ENCODE data around the gene TRAPPC8.
"Not testable (repeated sequence)": the region's sequence is repeated elsewhere in the genome, so short reads cannot be mapped to it uniquely, and the experiment has no call there.

DNA sequence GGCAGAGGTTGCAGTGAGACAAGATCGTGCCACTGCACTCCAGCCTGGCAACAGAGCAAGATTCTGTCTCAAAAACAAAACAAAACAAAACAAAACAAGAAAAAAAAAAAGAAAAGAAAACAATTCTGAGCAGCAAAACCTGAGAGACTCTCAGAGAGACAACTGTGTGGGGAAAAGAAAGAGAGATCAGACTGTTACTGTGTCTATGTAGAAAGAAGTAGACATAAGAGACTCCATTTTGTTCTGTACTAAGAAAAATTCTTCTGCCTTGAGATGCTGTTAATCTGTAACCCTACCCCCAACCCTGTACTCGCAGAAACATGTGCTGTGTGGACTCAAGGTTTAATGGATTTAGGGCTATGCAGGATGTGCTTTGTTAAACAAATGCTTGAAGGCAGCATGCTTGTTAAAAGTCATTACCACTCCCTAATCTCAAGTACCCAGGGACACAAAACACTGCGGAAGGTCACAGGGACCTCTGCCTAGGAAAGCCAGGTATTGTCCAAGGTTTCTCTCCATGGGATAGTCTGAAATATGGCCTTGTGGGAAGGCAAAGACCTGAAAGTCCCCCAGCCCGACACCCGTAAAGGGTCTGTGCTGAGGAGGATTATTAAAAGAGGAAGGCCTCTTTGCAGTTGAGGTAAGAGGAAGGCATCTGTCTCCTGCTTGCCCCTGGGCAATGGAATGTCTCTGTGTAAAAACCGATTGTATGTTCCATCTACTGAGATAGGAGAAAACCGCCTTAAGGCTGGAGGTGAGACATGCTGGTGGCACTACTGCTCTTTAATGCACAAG lies 132.4 kb downstream of the TRAPPC8 start:
- TF ChIP-seq, protein P1, sequence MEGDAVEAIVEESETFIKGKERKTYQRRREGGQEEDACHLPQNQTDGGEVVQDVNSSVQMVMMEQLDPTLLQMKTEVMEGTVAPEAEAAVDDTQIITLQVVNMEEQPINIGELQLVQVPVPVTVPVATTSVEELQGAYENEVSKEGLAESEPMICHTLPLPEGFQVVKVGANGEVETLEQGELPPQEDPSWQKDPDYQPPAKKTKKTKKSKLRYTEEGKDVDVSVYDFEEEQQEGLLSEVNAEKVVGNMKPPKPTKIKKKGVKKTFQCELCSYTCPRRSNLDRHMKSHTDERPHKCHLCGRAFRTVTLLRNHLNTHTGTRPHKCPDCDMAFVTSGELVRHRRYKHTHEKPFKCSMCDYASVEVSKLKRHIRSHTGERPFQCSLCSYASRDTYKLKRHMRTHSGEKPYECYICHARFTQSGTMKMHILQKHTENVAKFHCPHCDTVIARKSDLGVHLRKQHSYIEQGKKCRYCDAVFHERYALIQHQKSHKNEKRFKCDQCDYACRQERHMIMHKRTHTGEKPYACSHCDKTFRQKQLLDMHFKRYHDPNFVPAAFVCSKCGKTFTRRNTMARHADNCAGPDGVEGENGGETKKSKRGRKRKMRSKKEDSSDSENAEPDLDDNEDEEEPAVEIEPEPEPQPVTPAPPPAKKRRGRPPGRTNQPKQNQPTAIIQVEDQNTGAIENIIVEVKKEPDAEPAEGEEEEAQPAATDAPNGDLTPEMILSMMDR (IDR thresholded peaks at IDR 0.05; ENCODE audit: insufficient read depth, low read depth, low read length), result not testable (repeated sequence)
- TF ChIP-seq EZH2 (IDR thresholded peaks at IDR 0.05; ENCODE audit: insufficient read depth, low read length), result not testable (repeated sequence)
